ENCODE results near the gene TNS3. TPM values are rescaled to one million over a fixed set of nuclear protein-coding genes. Genes with fewer than 3 reads are reported as not detected.
"Not testable (repeated sequence)": the region's sequence is repeated elsewhere in the genome, so short reads cannot be mapped to it uniquely, and the experiment has no call there.

TNS3 gene
- 10 to 100 TPM; 83.1 to 95.6 (median 90.9) TPM for polyA plus RNA-seq (ENCODE audit: insufficient read length in 4 of 4)

DNA sequence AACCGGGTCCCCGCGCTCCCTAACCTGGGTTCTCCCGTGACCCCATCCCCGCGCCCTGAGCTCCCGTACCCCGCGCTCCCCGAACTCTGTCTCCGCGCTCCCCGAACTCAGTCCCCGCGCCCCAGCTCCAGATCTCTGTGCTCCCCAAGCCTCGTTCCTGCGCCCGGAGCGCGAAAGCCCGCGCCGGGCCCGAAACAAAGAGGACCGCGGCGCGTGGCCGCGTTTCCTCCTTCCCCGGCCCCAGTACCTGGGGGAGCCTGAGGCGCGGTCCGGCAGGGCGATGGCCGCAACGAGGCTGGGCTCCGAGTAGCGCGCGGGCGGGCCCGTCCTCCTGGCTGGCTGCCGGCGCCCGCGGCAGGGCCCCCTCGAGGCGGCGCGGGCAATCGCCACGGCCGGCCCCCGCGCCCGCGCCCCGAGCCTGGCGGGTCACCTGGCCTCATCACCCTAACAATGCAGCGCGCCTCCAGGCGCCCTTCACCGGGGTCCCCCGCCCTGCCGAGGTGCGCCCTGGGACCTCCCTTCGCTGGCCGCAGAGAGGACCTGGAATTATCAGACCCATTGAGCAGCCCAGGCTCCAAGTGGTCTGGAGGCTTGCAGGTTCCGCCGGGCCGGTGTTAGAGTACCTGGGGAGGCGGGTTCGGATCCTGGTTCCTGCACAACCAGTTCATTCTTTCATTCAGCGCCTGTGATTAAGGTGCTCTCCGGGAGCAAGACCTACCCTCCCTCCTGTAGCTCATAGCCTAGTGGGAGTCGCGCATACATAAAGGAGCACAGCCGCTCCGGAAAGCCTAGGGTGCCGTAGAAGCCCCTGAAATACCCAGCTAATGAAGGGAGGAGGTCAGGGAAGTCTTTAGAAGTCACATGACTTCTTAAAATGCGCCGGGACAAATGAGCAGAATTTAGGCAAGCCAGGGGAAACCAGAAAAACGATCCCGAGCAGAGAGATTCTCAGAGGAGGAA lies at the start of gene TNS3:
Gene TNS3, minus strand, starts transcription at position 308 of the 960 bp plus-strand sequence. CDS start 142,475 bp downstream, outside the sequence.
- DNase-seq (ENCODE audit: low read depth in 4 of 4, low spot score in 2 of 4): no peak

DNA sequence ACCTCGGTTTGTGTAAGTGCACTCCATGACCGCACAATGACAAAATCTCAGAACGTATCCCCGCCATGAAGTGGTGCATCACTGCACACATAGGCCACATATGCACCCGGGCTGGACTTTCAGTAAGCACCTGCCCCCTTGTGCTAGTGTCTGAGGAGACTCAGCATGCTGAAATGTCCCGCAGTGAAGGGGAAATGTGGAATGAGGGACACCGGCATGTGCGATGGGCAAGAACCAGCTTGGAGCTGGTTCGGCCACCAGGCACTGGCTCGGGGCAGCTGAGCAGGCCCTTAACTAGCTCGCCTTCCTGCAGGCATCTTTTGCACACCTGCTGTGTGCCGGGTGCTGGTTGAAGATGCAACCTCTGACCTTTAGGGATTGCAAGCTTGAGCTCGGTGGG lies 49.8 kb upstream of the TNS3 start:
- no peak for DNase-seq (ENCODE audit: low read depth in 4 of 4, low spot score in 2 of 4)

DNA sequence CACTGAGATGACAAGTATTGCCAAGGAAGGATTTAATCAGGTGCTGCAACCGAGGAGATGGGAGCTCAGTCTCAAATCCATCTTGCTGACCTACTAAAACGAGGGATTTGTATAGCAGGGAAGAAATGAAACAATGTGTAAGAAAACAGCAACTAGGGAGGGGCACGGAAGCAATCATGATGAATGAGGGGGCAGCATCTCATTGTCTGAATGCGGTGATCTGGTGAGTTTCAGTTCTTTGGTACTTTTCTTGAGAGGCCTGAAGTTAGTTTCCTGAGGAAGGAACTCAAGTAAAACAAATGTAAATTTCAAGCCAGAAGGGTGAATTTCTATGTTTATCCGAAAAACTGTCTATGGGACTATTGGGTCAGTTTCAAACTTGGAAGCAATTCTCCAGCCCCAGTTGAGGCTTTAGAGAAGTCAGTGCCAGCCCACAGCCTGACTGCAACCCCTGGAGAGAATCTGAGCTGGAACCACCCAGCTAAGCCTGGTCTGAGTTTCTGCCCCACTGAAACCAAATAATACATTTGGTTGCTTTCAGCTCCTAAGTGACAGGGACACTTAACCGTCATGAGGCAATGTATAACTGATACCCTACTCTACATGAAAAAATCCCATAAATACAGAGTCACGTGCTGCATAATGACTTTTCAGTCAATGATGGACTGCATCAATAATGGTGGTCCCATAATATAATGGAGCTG lies 45.8 kb upstream of the TNS3 start:
- DNase-seq (ENCODE audit: low read depth in 4 of 4, low spot score in 2 of 4): no peak

DNA sequence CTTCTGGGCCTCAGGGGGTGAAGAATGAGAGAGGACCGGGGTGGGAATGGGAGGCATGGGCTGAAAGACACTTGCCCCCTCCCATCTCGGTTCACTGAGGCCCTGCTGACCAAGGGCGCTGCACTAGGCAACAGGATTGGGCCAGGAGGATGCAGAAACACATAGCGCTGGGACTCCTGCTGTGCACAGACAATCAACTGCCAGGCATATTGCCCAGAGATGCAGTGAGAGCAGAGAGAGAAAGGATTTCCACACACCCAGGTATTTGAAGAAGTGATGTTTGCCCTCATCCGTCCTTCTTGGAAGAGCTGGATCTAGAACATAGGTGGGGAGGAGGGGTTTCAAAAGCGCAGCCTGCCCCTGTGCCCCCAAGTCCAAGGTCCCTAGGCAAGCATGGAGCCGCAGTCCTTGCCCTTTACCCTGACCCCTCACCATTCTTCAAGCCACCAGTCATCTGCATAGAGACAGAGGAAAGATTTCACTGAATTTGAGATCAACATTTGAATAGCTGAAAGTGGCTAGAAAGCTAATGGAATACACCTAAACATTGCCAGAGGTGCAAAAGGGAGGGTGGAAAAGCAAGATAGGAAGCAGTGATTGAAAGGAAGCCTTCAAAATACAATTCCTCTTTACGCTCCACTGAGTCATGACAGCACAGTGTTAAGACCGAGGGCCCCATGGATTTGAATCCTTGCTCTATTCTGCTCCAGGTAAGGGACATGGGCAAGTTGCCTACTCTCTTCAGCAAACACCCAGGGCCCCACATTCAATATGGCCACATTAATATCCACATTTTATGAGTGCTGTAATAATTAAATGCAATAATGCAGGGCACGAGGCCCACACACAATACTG lies 44.2 kb upstream of the TNS3 start:
- DNase-seq (ENCODE audit: low read depth in 4 of 4, low spot score in 2 of 4): no peak

DNA sequence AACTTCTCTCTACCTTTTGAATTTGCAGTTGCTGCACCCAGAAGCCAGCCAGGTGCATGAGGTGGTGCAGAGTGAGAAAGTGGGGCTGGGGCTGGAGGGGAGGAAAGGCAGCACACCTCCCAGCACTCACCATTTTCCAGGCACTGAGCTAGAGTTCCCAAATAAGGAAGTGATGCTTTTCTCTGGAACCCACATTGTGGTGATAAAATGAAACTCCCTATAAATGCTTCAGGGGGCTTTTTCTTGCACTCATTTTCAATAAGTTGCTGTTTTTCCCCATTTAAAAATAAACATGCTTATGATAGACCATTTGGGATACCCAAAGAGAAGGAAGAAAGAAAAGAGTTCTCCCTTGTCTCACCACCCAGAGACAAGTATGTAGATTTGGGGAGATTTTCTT lies 42.8 kb upstream of the TNS3 start:
- DNase-seq (ENCODE audit: low read depth in 4 of 4, low spot score in 2 of 4): no peak

DNA sequence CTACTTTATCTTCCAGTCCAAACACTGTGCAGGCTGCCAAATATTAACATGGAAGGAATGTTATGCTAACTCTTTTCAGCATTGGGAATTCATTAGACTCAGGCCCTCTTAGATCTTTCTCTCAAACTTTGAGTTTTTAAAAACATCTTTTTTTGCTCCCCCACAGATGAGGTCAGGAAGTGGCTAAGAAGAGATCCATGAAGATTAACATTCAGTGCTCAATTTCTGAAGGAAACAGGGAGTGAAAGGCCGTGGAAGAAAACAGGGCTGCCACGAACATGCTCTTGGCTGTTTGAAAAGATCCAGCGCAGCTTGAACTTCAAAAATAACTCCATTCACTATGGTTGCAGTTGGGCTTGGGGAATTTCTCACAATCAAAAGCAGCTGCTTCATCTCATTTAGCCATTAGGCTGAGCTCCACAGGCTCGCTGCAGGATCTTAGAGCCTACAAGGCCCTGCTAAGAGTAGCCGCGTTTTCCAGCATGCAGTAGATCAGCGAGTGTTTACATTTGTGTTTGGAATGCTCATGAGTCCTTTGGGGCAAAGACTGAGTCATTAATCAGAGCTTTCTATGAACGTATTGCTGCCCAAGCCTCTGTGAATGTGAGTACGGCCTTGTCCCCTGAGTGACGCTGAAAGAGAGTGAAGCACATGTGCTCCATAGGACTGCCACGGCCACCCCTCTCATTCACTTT lies 41.2 kb upstream of the TNS3 start:
- DNase-seq (ENCODE audit: low read depth in 4 of 4, low spot score in 2 of 4): peak; percentile 70 to 89 (median 84)

DNA sequence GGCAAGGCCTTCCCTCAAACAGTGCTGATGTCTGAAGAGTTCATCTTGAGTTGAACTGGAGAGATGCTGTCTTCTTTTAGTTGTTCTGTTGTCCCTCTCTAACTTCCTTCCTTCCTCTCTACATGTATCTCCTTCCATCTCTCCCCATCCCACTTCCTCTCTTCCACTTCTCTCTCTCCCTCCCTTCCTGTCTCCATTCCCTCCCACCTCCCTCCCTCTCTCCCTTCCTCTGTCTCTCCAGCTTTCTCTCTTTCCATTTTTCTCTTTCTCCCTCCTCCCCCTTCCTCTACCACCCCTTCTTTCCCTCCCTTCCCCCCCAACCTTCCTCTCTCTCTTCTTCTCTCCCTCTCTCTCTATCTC lies 40.7 kb upstream of the TNS3 start:
- DNase-seq (ENCODE audit: low read depth in 4 of 4, low spot score in 2 of 4): no peak

DNA sequence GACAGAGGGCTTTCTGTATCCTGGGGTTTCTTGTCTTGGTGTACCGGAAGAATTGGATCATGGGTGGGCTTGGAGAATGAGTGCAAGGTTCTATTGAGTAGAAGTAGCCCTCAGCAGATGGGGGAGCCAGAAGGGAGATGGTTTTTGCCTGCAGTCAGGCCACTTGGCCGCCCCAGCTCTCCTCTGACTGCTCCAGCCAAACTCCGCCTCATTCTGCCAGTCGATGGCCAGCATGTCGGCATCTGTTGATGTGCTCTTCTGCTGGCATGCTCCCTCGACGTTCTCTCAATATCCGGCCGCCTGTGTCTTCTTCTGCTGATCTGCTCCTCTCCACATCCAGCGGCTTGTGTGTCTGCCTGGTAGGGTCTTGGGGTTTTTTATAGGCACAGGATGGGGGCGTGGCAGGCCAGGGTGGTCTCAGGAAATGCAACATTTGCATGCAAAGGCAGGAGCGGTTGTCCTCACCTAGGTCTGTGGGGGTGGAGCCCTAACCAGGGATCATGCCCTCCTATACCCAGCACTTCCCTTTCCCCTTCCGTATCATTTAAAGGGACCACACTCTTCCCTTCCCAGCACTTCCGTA lies 40.2 kb upstream of the TNS3 start:
- DNase-seq (ENCODE audit: low read depth in 4 of 4, low spot score in 2 of 4): no peak

DNA sequence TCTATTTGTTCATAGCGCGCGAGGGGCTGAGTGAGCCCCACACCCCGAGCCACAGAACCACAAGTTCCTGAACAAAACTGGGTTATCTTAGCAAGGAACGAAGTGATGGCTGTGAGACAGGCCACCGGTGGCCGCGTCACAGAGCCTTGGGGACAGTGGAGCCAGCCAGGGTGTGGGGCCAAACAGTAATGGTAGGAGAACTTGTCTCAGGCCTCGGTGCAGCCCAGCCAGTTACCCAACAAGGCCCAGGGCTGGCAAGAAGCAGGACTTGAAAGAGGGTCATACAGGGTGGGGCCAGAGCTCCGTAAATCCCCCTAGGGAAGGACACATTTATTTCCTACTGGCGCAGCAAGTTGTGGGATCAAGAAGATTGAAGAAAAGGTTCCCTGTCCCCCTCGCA lies 39.4 kb upstream of the TNS3 start:
- DNase-seq (ENCODE audit: low read depth in 4 of 4, low spot score in 2 of 4): no peak

DNA sequence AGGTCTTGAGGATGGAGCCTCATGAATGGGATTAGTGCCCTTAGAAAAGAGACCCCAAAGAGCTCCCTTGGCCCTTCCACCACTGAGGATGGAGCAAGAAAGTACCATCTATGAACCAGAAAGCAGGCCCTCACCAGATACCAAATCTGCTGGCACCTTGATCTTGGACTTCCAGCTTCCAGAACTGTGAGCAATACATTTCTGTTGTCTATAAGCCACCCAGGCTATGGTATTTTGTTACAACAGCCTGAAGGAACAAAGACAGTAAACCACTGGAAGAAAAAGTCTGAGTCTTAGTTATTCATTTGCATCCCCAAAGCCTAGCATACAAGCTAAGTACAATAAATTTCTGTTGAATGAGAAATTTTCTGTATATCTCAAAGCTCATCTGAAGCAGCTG lies 37.9 kb upstream of the TNS3 start:
- no peak for DNase-seq (ENCODE audit: low read depth in 4 of 4, low spot score in 2 of 4)

DNA sequence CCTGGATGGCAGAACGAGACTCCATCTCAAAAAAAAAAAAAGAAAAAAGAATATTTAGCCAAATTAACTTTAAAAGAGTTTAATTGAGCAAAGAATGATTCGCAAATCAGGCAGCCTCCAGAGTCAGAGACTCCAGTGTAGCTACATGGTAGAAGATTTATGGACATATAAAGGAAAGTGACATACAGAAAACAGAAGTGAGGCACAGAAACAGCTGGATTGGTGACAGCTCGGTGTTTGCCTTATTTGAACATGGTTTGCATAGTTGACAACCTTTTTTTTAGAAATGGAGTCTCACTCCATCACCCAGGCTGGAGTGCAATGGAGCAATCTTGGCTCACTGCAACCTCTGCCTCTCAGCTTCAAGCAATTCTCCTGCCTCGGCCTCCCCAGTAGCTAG lies 35.2 kb upstream of the TNS3 start:
- no peak for DNase-seq (ENCODE audit: low read depth in 4 of 4, low spot score in 2 of 4)

DNA sequence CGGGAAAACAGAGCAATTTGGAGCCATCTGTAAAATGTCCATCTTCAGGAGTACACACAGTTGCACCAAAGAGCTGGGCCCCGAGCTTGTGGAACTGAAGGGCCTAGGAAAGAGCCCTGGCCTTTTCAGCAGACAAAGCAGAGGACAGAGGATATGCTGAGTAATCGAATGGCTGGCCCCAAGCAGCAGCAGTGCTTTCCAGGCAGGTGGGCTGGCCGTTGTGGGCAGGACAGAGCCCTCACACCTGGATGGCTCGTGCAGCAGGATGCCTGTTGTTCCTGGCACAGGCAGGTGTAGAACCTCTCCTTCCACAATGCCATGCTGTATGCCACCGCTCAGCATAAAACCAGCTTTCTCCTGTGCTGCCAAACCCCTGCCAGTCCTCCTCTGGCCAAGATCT lies 32.5 kb upstream of the TNS3 start:
- DNase-seq (ENCODE audit: low read depth in 4 of 4, low spot score in 2 of 4): no peak

DNA sequence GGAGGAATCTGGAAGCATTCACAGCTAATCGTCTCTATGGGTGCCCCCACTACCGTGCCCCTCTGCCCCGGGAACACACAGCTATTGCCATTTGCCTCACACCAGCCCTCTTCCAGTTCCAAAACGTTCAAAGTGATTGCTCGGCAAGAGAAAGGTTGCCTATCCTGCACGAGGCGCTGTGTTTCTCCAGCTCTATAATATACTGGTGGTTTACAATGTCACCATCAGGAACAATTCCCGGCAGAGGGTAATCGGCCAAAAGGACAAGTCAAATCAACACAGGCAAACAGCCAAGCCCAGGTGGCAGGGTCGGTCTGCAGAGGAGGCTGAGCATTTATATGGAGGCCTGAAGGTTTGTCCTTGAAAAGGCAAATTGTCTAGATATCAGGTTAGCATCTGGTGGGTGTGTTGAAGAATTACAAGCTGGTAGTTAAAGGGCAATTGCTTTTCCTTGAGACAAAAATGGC lies 29.2 kb upstream of the TNS3 start:
- no peak for DNase-seq (ENCODE audit: low read depth in 4 of 4, low spot score in 2 of 4)

DNA sequence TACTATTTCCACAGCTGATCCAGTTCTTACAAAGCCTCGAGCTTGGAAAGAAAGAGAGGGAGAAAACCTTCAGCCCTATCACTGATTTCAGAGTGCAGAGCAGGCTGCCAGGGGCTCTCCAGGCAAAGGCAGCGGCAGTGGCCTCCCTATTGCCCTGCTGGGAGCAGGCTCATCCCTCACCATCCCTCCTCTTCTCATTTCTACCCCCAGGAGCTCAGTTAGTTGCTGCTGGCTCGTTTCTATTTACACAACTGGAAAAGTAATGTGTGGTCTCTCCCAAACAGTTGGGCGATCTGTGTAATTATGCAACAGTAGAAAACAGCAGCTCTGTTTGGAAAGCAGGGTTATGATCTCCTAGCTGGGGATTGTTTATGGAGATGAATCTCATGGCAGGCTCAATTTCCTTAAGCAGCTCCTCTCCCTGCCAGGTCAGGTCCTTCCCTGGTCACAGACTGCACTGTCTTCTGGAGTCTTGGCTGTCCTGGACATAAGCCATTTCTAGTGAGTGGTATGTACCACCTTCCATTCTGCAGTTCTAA lies 28.7 kb upstream of the TNS3 start:
- DNase-seq (ENCODE audit: low read depth in 4 of 4, low spot score in 2 of 4): no peak

DNA sequence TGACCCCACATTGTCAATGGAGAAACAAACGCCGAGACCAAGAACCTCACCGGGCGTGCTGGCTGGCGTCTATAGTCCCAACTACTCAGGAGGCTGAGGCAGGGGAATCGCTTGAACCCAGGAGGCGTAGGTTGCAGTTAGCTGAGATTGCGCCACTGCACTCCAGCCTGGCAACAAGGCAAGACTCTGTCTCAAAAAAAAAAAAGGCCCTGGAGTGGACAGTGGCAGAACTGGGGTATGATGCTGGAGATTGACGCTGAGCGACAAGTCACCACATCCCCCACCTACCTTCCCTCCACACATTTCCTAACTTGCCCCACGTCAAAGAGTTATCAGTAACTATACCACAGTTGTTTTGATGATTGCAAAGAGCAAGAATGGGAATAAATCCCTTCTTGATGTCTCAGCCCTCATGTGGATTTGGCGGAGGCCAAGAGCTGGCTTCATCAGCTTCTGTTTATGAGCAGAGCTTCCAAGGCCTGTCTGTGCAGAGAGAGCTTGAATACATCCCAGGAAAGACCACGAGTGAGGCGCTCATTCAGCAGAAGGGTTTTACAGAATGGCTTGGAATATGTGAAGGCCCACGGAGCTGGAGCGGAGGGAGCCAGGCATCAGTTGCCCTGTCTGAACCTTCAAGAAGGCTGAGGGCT lies 28.0 kb upstream of the TNS3 start:
- no peak for DNase-seq (ENCODE audit: low read depth in 4 of 4, low spot score in 2 of 4)

DNA sequence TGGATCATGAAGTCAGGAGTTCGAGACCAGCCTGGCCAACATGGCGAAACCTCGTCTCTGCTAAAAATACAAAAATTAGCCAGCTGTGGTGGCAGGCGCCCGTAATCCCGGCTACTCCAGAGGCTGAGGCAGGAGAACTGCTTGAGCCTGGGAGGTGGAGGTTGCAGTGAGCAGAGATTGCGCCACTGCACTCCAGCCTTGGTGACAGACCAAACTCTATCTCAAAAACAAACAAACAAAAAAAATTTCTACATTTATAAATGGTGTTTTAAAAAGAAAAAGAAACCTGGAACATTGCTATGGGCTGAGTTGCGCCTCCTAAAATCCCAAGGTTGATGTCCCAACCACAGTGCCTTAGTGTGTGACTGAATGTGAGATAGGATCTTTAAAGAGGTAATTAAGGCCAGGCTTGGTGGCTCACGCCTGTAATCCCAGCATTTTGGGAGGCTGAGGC lies 24.7 kb upstream of the TNS3 start:
- not testable (repeated sequence) for DNase-seq (ENCODE audit: low read depth in 4 of 4, low spot score in 2 of 4)

DNA sequence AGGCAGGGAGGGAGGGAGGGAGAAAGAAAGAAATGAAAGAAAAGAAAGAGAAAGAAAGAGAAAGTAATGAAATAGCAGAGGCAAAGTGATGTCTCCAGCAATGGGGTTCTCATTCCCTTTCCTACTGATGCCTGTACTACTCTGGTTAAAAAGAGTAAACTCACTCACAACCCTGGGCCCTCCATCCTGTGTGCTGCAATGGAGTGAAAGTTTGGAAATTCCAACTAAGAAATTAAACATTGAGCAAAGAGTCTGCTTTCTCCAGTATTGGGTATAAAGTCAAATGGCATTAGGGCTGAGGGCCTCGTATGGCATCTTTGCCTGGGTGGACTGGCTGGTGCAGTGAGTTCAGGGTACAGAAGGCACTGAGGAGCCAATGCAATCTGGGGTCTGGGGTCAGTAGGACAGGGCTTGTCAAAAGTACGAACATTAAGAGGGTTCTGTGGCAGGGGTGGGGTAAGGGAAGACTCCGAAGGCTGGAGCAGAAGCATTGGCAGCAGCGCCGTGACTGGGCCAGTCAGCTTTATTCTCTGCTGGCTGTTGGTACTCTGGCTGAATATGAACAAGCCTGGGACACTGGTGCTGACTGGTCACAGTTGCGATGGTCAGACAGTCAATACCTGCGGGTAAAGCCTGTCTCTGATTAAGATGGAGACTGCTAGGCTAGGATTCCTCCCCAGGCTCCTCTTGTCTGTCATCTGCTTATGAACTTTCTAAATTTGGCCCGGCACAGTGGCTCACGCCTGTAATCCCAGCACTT lies 24.1 kb upstream of the TNS3 start:
- DNase-seq (ENCODE audit: low read depth in 4 of 4, low spot score in 2 of 4): no peak

DNA sequence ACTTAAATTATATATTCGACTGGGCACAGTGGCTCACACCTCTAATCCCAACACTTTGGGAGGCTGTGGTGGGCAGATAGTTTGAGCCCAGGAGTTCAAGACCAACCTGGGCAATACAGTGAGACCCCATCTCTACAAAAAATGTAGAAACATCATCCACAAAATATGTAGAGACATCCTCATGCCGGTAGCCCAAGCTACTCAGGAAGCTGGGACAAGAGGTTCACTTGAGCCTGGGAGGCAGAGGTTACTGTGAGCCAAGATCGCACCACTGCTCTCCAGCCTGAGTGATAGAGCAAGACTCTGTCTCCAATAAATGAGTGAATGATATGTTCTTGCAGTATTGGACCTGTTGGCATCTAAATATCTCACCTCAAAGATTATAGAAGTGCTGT lies 22.6 kb upstream of the TNS3 start:
- DNase-seq (ENCODE audit: low read depth in 4 of 4, low spot score in 2 of 4): no peak
